Testis (tissue), 2 donors: ENCODE measurements around the gene NOC4L.

Experiments
- CTCF ChIP-seq, 3 experiments: fragments of 450-650 bp in 2 of 3; fragments of 200-600 bp in 1 of 3; sonication (generic) in 1 of 3; IDR thresholded peaks; one replicate each; pipeline ENCODE4 v1.5.1; 2016 to 2019; ENCODE audit warnings: antibody characterized with exemption in 3 of 3, mild to moderate bottlenecking in 2 of 3, moderate library complexity in 1 of 3
- POLR2A ChIP-seq: fragments of 450-650 bp; IDR thresholded peaks from one replicate; pipeline ENCODE4 v1.6.1; 2017; ENCODE audit warnings: antibody characterized with exemption, mild to moderate bottlenecking, moderate library complexity

GRCh38 chr12:132153501-132154340 is 9.5 kb downstream of the NOC4L start:
- TF ChIP-seq POLR2A: no peak
- TF ChIP-seq CTCF (IDR thresholded peaks at IDR 0.05): peak; percentile 71 to 80 (median 74)
